ENCODE data around the gene RAD51D. TPM values are rescaled to one million over a fixed set of nuclear protein-coding genes. Genes with fewer than 3 reads are reported as not detected.

The RAD51D gene
- total and polyA plus RNA-seq, 10 of the 15 experiments (the other 5 are each of a cell fraction or from before 2014, with no cell fraction given) = 2.6 to 29.3 (median 13.5) TPM

DNA sequence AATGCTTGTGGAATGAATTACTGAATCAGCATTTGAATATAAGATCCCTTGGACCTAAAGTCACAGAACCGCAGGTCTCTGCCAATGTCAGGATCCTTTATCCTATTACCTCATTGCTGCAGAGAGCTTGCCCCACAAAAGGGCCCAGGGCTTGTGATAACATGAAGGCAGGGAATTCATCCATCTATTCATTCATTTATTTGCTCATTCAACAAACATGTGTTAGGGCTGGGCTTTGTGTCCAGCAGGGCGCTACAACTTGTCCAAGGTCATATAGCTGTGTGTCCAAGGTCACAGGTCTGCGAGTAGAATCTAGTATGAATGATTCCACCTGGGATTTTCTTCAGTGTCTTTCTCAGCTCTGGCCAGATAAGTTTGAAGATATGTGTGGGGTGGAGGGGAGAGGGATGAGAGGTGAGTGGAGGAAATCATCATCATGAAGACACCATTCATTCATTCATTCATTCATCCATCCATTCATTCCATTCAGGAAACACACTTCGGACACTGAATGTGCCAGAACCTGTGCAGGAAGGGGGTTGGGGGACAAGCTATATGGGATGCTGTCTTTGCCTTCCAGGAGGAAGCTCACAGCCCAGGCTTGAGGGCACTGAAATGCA lies 26.7 kb upstream of the RAD51D start:
- H3K4me3 ChIP-seq = no peak overlapping the region
- no peaks in the 10 kb centered on the region for H3K9me3 ChIP-seq (replicated peaks; ENCODE audit: control insufficient read depth, insufficient read depth, low read length)
- no TSS peak for BruUV-seq (replicated peaks)
- TF ChIP-seq TCF12 (IDR thresholded peaks at IDR 0.05; ENCODE audit: low read depth, low read length) = no peak
- no peaks in the 10 kb centered on the region for H3K4me1 ChIP-seq (ENCODE audit: control insufficient read depth, insufficient read depth, low read length)
- no peaks in the 10 kb centered on the region for H3K36me3 ChIP-seq (ENCODE audit: control insufficient read depth in 2 of 2, insufficient read depth in 2 of 2, low read length in 1 of 2)
- in situ Hi-C loops (cut with MboI) = no loop called here
- H3K27me3 ChIP-seq (replicated peaks in 1 of 2; ENCODE audit: control insufficient read depth in 2 of 2, insufficient read depth in 2 of 2, low read length in 1 of 2) = peaks cover 0 to 2% of the 10 kb centered on the region in 2 experiments; a peak in 1 of 4 replicates
- H4K20me1 ChIP-seq (ENCODE audit: control insufficient read depth, insufficient read depth) = no peaks in the 10 kb centered on the region
- no peak for FAIRE-seq
- H3K79me2 ChIP-seq (ENCODE audit: control insufficient read depth, insufficient read depth, low read length) = peaks cover 9% of the 10 kb centered on the region
- H2AFZ ChIP-seq (ENCODE audit: control insufficient read depth, low read depth, low read length) = no peak overlapping the region
- CTCF ChIA-PET = no interaction called here
- intact Hi-C loops (cut with micrococcal nuclease; ENCODE audit: unreplicated experiment) = loop anchor here (10.0 kb wide), 1 partner anchor 388 kb away; the partner anchor contains the start of gene SLFN12L
- H3K27ac ChIP-seq (ENCODE audit: control insufficient read depth, insufficient read depth) = no peak overlapping the region
- H3K4me2 ChIP-seq (ENCODE audit: control insufficient read depth, insufficient read depth) = no peak overlapping the region
- no peak for DNase-seq (ENCODE audit: low read depth, low spot score)
- H3K9ac ChIP-seq (ENCODE audit: control insufficient read depth, insufficient read depth, low read length) = no peak overlapping the region
- ATAC-seq = no peak
- POLR2A ChIA-PET = interaction anchor here (0.6 kb wide), 1 partner anchor 22 kb away, joined by 7 read pairs; no protein-coding TSS in a partner anchor
- RAD21 ChIA-PET (ENCODE audit: unreplicated experiment) = interaction anchor here (1.3 kb wide), 1 partner anchor 16 kb away, joined by 3 read pairs; no protein-coding TSS in a partner anchor
- SMC1A ChIA-PET (ENCODE audit: uncharacterized antibody, unreplicated experiment) = no interaction called here
- WGBS (ENCODE audit: insufficient coverage, insufficient replicate concordance, low lambda C conversion rate, missing lambda C conversion rate) = 72% methylated on average over 4 of the region's 4 CpGs

DNA sequence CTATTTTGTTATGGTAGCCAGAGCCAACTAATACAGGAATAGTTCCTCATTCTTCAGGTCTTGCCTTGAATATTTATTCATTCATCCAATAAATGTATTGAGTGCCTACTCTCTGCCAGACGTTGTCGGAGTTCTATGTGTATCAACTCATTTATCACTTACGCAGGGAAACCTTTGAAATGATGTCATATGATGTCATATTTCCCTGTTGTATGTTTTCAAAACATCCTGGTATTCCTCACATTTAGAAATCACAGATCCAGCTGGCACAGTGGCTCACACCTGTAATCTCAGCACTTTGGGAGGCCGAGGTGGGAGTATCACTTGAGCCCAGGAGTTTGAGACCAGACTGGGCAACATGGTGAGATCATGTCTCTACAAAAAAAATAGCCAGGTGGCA lies 25.2 kb upstream of the RAD51D start:
- SMC1A ChIA-PET (ENCODE audit: uncharacterized antibody, unreplicated experiment) = no interaction called here
- H3K4me1 ChIP-seq (ENCODE audit: control insufficient read depth, insufficient read depth, low read length) = no peaks in the 10 kb centered on the region
- ATAC-seq (no peak), DNase-seq (ENCODE audit: low read depth, low spot score) (no peak), FAIRE-seq (no peak)
- intact Hi-C loops (cut with micrococcal nuclease; ENCODE audit: unreplicated experiment) = loop anchor here (10.0 kb wide), 1 partner anchor 390 kb away; the partner anchor contains the start of gene SLFN12L
- peaks cover 20% of the 10 kb centered on the region for H3K79me2 ChIP-seq (ENCODE audit: control insufficient read depth, insufficient read depth, low read length)
- no TSS peak for BruUV-seq (replicated peaks)
- POLR2A ChIA-PET = no interaction called here
- 44% methylated on average over 4 of the region's 4 CpGs for WGBS (ENCODE audit: insufficient coverage, insufficient replicate concordance, low lambda C conversion rate, missing lambda C conversion rate)
- no peaks in the 10 kb centered on the region for H4K20me1 ChIP-seq (ENCODE audit: control insufficient read depth, insufficient read depth)
- no peak overlapping the region for H3K4me3 ChIP-seq
- CTCF ChIA-PET = interaction anchor here (1.0 to 1.3 kb wide), 2 partner anchors 25 to 166 kb away, joined by 3 read pairs; partner anchors contain the start of gene RAD51D
- H3K9ac ChIP-seq (ENCODE audit: control insufficient read depth, insufficient read depth, low read length) = no peak overlapping the region
- RAD21 ChIA-PET (ENCODE audit: unreplicated experiment) = no interaction called here
- H3K4me2 ChIP-seq (ENCODE audit: control insufficient read depth, insufficient read depth) = no peak overlapping the region
- H3K27me3 ChIP-seq (replicated peaks in 1 of 2; ENCODE audit: control insufficient read depth in 2 of 2, insufficient read depth in 2 of 2, low read length in 1 of 2) = peaks cover 0 to 2% of the 10 kb centered on the region in 2 experiments; a peak in 1 of 4 replicates
- peaks cover 0 to 1% of the 10 kb centered on the region in 2 experiments; a peak in 1 of 4 replicates for H3K36me3 ChIP-seq (ENCODE audit: control insufficient read depth in 2 of 2, insufficient read depth in 2 of 2, low read length in 1 of 2)
- H2AFZ ChIP-seq (ENCODE audit: control insufficient read depth, low read depth, low read length) = no peak overlapping the region
- in situ Hi-C loops (cut with MboI) = no loop called here
- no peak overlapping the region for H3K27ac ChIP-seq (ENCODE audit: control insufficient read depth, insufficient read depth)
- no peak for TF ChIP-seq RAD21 (IDR thresholded peaks at IDR 0.05; ENCODE audit: insufficient read depth, low read depth, low read length)
- TF ChIP-seq, protein P1, sequence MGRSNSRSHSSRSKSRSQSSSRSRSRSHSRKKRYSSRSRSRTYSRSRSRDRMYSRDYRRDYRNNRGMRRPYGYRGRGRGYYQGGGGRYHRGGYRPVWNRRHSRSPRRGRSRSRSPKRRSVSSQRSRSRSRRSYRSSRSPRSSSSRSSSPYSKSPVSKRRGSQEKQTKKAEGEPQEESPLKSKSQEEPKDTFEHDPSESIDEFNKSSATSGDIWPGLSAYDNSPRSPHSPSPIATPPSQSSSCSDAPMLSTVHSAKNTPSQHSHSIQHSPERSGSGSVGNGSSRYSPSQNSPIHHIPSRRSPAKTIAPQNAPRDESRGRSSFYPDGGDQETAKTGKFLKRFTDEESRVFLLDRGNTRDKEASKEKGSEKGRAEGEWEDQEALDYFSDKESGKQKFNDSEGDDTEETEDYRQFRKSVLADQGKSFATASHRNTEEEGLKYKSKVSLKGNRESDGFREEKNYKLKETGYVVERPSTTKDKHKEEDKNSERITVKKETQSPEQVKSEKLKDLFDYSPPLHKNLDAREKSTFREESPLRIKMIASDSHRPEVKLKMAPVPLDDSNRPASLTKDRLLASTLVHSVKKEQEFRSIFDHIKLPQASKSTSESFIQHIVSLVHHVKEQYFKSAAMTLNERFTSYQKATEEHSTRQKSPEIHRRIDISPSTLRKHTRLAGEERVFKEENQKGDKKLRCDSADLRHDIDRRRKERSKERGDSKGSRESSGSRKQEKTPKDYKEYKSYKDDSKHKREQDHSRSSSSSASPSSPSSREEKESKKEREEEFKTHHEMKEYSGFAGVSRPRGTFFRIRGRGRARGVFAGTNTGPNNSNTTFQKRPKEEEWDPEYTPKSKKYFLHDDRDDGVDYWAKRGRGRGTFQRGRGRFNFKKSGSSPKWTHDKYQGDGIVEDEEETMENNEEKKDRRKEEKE (IDR thresholded peaks at IDR 0.05) = no peak
- no peaks in the 10 kb centered on the region for H3K9me3 ChIP-seq (replicated peaks; ENCODE audit: control insufficient read depth, insufficient read depth, low read length)
